WTC11 (cell line): Measurements from ENCODE around the gene ASTN2. TPM values are rescaled to one million over a fixed set of nuclear protein-coding genes. Genes with fewer than 3 reads are reported as not detected.

ENCODE experiments used
- ATAC-seq: fragments of 200-7000 bp; cut with Tn5 transposase; 2 replicates; pipeline ENCODE4 v1.10.0; 2021; ENCODE audit warnings: mild to moderate bottlenecking, moderate library complexity
- CTCF ChIA-PET: fragments of 300-600 bp; sonication (Branson Sonifier 250); formaldehyde crosslinking; loops from one replicate; lab custom pipeline; 2021; ENCODE audit warnings: antibody characterized with exemption; lab: Charles Lee
- POLR2A ChIA-PET: fragments of 350-600 bp; sonication (Branson Sonifier 250); formaldehyde crosslinking; loops from one replicate; lab custom pipeline; 2021; ENCODE audit warnings: antibody characterized with exemption; lab: Charles Lee
- DNase-seq: peaks from one replicate; pipeline ENCODE4 v3.0.0; 2021; ENCODE audit warnings: low spot score
- H3K27ac Mint-ChIP-seq: 2 replicates; pipeline ENCODE4 v1.8.0; 2021; ENCODE audit warnings: mixed read lengths
- H3K27me3 Mint-ChIP-seq: 2 replicates; pipeline ENCODE4 v1.8.0; 2021; ENCODE audit warnings: low read depth, mild to moderate bottlenecking, moderate library complexity, mixed read lengths
- H3K36me3 Mint-ChIP-seq: 2 replicates; pipeline ENCODE4 v1.8.0; 2021; ENCODE audit warnings: mixed read lengths
- H3K4me1 Mint-ChIP-seq: 2 replicates; pipeline ENCODE4 v1.8.0; 2022; ENCODE audit warnings: mixed read lengths
- H3K4me3 Mint-ChIP-seq: 2 replicates; pipeline ENCODE4 v1.8.0; 2021; ENCODE audit warnings: mild to moderate bottlenecking, moderate library complexity, mixed read lengths
- H3K9me3 Mint-ChIP-seq: 2 replicates; pipeline ENCODE4 v1.8.0; 2021; ENCODE audit warnings: mixed read lengths
- AR ChIP-seq: fragments of 250-450 bp; sonication (Bioruptor Pico); IDR thresholded peaks from 2 replicates; pipeline ENCODE4 v1.9.0; 2021; ENCODE audit warnings: mild to moderate bottlenecking
- CBFB ChIP-seq: sonication (generic); formaldehyde crosslinking; IDR thresholded peaks from 2 replicates; pipeline ENCODE4 v1.8.1; 2022; ENCODE audit warnings: mild to moderate bottlenecking, low read depth, missing genetic modification reagents
- CREB1 ChIP-seq: sonication (generic); formaldehyde crosslinking; IDR thresholded peaks from 2 replicates; pipeline ENCODE4 v1.8.0; 2023; ENCODE audit warnings: mild to moderate bottlenecking, missing genetic modification reagents
- EMX1 ChIP-seq: fragments of 250-450 bp; sonication (Bioruptor Pico); IDR thresholded peaks from 2 replicates; pipeline ENCODE4 v1.8.0; 2021; ENCODE audit warnings: mild to moderate bottlenecking
- ESRRA ChIP-seq: sonication (generic); formaldehyde crosslinking; IDR thresholded peaks from 2 replicates; pipeline ENCODE4 v1.8.1; 2022; ENCODE audit warnings: mild to moderate bottlenecking, missing genetic modification reagents, borderline replicate concordance
- FOXK1 ChIP-seq: sonication (generic); formaldehyde crosslinking; IDR thresholded peaks from 2 replicates; pipeline ENCODE4 v1.8.0; 2022; ENCODE audit warnings: mild to moderate bottlenecking, moderate library complexity, missing genetic modification reagents
- FOXP4 ChIP-seq: sonication (generic); formaldehyde crosslinking; IDR thresholded peaks from 2 replicates; pipeline ENCODE4 v1.8.0; 2022; ENCODE audit warnings: mild to moderate bottlenecking, missing genetic modification reagents
- GABPB1 ChIP-seq: sonication (generic); formaldehyde crosslinking; IDR thresholded peaks from 2 replicates; pipeline ENCODE4 v1.8.1; 2023; ENCODE audit warnings: mild to moderate bottlenecking, missing genetic modification reagents
- HMGA2 ChIP-seq: fragments of 250-450 bp; sonication (Bioruptor Pico); IDR thresholded peaks from 2 replicates; pipeline ENCODE4 v1.4.0; 2021; ENCODE audit warnings: mild to moderate bottlenecking, moderate library complexity
- IRF2 ChIP-seq: sonication (generic); formaldehyde crosslinking; IDR thresholded peaks from 2 replicates; pipeline ENCODE4 v1.8.0; 2022; ENCODE audit warnings: low read depth, missing genetic modification reagents, borderline replicate concordance
- JUN ChIP-seq: sonication (generic); formaldehyde crosslinking; IDR thresholded peaks from 2 replicates; pipeline ENCODE4 v1.8.0; 2023; ENCODE audit warnings: mild to moderate bottlenecking, missing genetic modification reagents
- MAX ChIP-seq: sonication (generic); formaldehyde crosslinking; IDR thresholded peaks from 2 replicates; pipeline ENCODE4 v1.8.0; 2022; ENCODE audit warnings: mild to moderate bottlenecking, missing genetic modification reagents
- MYBL2 ChIP-seq: sonication (generic); formaldehyde crosslinking; IDR thresholded peaks from 2 replicates; pipeline ENCODE4 v1.8.1; 2023; ENCODE audit warnings: mild to moderate bottlenecking, moderate library complexity, missing genetic modification reagents
- NFE2L1 ChIP-seq: sonication (generic); formaldehyde crosslinking; IDR thresholded peaks from 2 replicates; pipeline ENCODE4 v1.8.1; 2023; ENCODE audit warnings: missing genetic modification reagents
- PRDM15 ChIP-seq: sonication (generic); formaldehyde crosslinking; IDR thresholded peaks from 2 replicates; pipeline ENCODE4 v1.8.0; 2022; ENCODE audit warnings: missing genetic modification reagents
- TEAD4 ChIP-seq: sonication (generic); formaldehyde crosslinking; IDR thresholded peaks from 2 replicates; pipeline ENCODE4 v1.8.0; 2022; ENCODE audit warnings: mild to moderate bottlenecking, missing genetic modification reagents
- ZMAT4 ChIP-seq: fragments of 250-450 bp; sonication (Bioruptor Pico); IDR thresholded peaks from 2 replicates; pipeline ENCODE4 v1.9.0; 2021; ENCODE audit warnings: mild to moderate bottlenecking
- ZNF138 ChIP-seq: sonication (generic); formaldehyde crosslinking; conservative IDR thresholded peaks from 2 replicates; pipeline ENCODE4 v1.8.1; 2022; ENCODE audit warnings: mild to moderate bottlenecking, moderate library complexity, missing genetic modification reagents
- ZNF232 ChIP-seq: sonication (generic); formaldehyde crosslinking; IDR thresholded peaks from 2 replicates; pipeline ENCODE4 v1.8.0; 2022; ENCODE audit warnings: mild to moderate bottlenecking, missing genetic modification reagents
- ZNF416 ChIP-seq: fragments of 250-450 bp; sonication (Bioruptor Pico); IDR thresholded peaks from 2 replicates; pipeline ENCODE4 v1.9.0; 2021; ENCODE audit warnings: mild to moderate bottlenecking, inconsistent platforms
- ZNF423 ChIP-seq: fragments of 250-450 bp; sonication (Bioruptor Pico); IDR thresholded peaks from 2 replicates; pipeline ENCODE4 v2.1.2; 2022; ENCODE audit warnings: mild to moderate bottlenecking, moderate library complexity
- ZNF532 ChIP-seq: fragments of 250-450 bp; sonication (Bioruptor Pico); IDR thresholded peaks from 2 replicates; pipeline ENCODE4 v1.9.0; 2021; ENCODE audit warnings: mild to moderate bottlenecking, borderline replicate concordance
- ZNF671 ChIP-seq: fragments of 250-450 bp; sonication (Bioruptor Pico); IDR thresholded peaks from 2 replicates; pipeline ENCODE4 v1.8.0; 2021; ENCODE audit warnings: mild to moderate bottlenecking
- total RNA-seq: library from RNA; stranded (reverse); gene quantifications from 3 replicates; pipeline ENCODE4 v1.2.3, GENCODE V29; 2021

Gene ASTN2
- total RNA-seq, 1 experiment from 2014 or later = 16.2 TPM

GRCh38 chr9:116605904-116606341 is 808.9 kb downstream of the ASTN2 start (continued):
- TF ChIP-seq PRDM15 (CRISPR knock-in tag) = no peak
- TF ChIP-seq, all 79 proteins: peak for 0

GRCh38 chr9:116605060-116605459 is 809.8 kb downstream of the ASTN2 start:
- DNase-seq = no peak
- Mint-ChIP-seq H3K36me3 (0 out of 2 replicates have a peak, but pooled peaks cover 2% of the 10 kb centered on the region), H3K27ac (no peak overlapping the region), H3K4me3 (no peak overlapping the region), H3K9me3 (no peaks in the 10 kb centered on the region), H3K4me1 (peaks cover 5% of the 10 kb centered on the region), H3K27me3 (no peaks in the 10 kb centered on the region)
- no peak for ATAC-seq
- CTCF ChIA-PET = interaction anchor here (2.2 kb wide), 1 partner anchor 16 kb away, joined by 8 read pairs; no protein-coding TSS in a partner anchor
- POLR2A ChIA-PET = no interaction called here
- no peak for TF ChIP-seq ZNF232 (CRISPR knock-in tag)
- no peak for TF ChIP-seq ZNF423 (CRISPR knock-in tag)
- no peak for TF ChIP-seq JUN (CRISPR knock-in tag)
- TF ChIP-seq EMX1 = no peak
- TF ChIP-seq ZMAT4 (CRISPR knock-in tag) = no peak
- no peak for TF ChIP-seq CBFB (CRISPR knock-in tag)
- TF ChIP-seq IRF2 (CRISPR knock-in tag) = no peak
- no peak for TF ChIP-seq ZNF671 (CRISPR knock-in tag)
- no peak for TF ChIP-seq HMGA2 (CRISPR knock-in tag)
- no peak for TF ChIP-seq NFE2L1 (CRISPR knock-in tag)
- no peak for TF ChIP-seq GABPB1
- no peak for TF ChIP-seq MAX (CRISPR knock-in tag)
- no peak for TF ChIP-seq CREB1 (CRISPR knock-in tag)
- TF ChIP-seq ESRRA (CRISPR knock-in tag) = no peak
- TF ChIP-seq FOXP4 (CRISPR knock-in tag) = no peak

GRCh38 chr9:116604251-116604650 is 810.6 kb downstream of the ASTN2 start:
- Mint-ChIP-seq H3K4me3 (no peak overlapping the region), H3K27me3 (no peaks in the 10 kb centered on the region), H3K9me3 (no peaks in the 10 kb centered on the region), H3K36me3 (no peaks in the 10 kb centered on the region), H3K4me1 (peaks cover 5% of the 10 kb centered on the region), H3K27ac (no peak overlapping the region)
- no peak for DNase-seq
- ATAC-seq = no peak
- ChIA-PET CTCF (interaction anchor here (0.9 kb wide), 1 partner anchor 15 kb away, joined by 3 read pairs; no protein-coding TSS in a partner anchor), POLR2A (no interaction called here)
- TF ChIP-seq ZNF532 (CRISPR knock-in tag) = no peak
- no peak for TF ChIP-seq AR (CRISPR knock-in tag)
- no peak for TF ChIP-seq TEAD4 (CRISPR knock-in tag)
- TF ChIP-seq MYBL2 (CRISPR knock-in tag) = no peak
- TF ChIP-seq FOXK1 (CRISPR knock-in tag) = no peak
- no peak for TF ChIP-seq ZNF416
- no peak for TF ChIP-seq ZNF138 (CRISPR knock-in tag)
